ENCODE measurements around the gene GORASP1. TPM values are rescaled to one million over a fixed set of nuclear protein-coding genes. Genes with fewer than 3 reads are reported as not detected.

Gene GORASP1
- total RNA-seq, 2 donors from 2014 or later = 47.4 to 48.9 TPM

GRCh38 chr3:39075910-39076309 is 31.5 kb downstream of the GORASP1 start:
- no peaks in the 10 kb centered on the region for H3K27me3 ChIP-seq (ENCODE audit: control insufficient read depth, insufficient read depth, low read length, poor library complexity, severe bottlenecking)
- H3K4me1 ChIP-seq (ENCODE audit: control insufficient read depth, insufficient read depth, low read length) = peaks cover 14% of the 10 kb centered on the region
- Mint-ChIP-seq H3K27me3 (ENCODE audit: insufficient read depth) (no peaks in the 10 kb centered on the region), H3K4me3 (no peak overlapping the region), H3K4me1 (peaks cover 14% of the 10 kb centered on the region), H3K9me3 (no peaks in the 10 kb centered on the region), H3K36me3 (ENCODE audit: low read depth) (peaks cover 43% of the 10 kb centered on the region), H3K27ac (no peak overlapping the region)
- no peak for DNase-seq
- TF ChIP-seq CTCF (conservative IDR thresholded peaks at IDR 0.05) = no peak
- 92 to 95% methylated on average over 6 to 10 of the region's 10 CpGs for WGBS, 2 experiments (ENCODE audit: insufficient coverage in 1 of 2, insufficient read length in 1 of 2)
- peaks cover 8% of the 10 kb centered on the region for H3K9me3 ChIP-seq (ENCODE audit: control insufficient read depth, low read length)
- peaks cover 65% of the 10 kb centered on the region for H3K36me3 ChIP-seq (ENCODE audit: control insufficient read depth, insufficient read depth, low read length)
- H3K27ac ChIP-seq (ENCODE audit: low read depth, low read length) = no peak overlapping the region
- H3K4me3 ChIP-seq (ENCODE audit: low read length) = no peak overlapping the region
- H3K9ac ChIP-seq (ENCODE audit: extremely low read depth, low read length, poor library complexity, severe bottlenecking) = no peak overlapping the region

GRCh38 chr3:39068556-39068955 is 38.9 kb downstream of the GORASP1 start:
- no peak overlapping the region for H3K4me3 Mint-ChIP-seq
- no peaks in the 10 kb centered on the region for H3K9me3 Mint-ChIP-seq
- peaks cover 18% of the 10 kb centered on the region for H3K4me1 Mint-ChIP-seq
- H3K27ac ChIP-seq (ENCODE audit: low read depth, low read length) = no peak overlapping the region
- H3K9ac ChIP-seq (ENCODE audit: extremely low read depth, low read length, poor library complexity, severe bottlenecking) = no peak overlapping the region
- no peaks in the 10 kb centered on the region for H3K27me3 Mint-ChIP-seq (ENCODE audit: insufficient read depth)
- H3K36me3 ChIP-seq (ENCODE audit: control insufficient read depth, insufficient read depth, low read length) = peaks cover 39% of the 10 kb centered on the region
- WGBS, 2 experiments (ENCODE audit: insufficient coverage in 1 of 2, insufficient read length in 1 of 2) = 90 to 98% methylated on average over 1 to 3 of the region's 3 CpGs
- H3K9me3 ChIP-seq (ENCODE audit: control insufficient read depth, low read length) = no peaks in the 10 kb centered on the region
- TF ChIP-seq CTCF (conservative IDR thresholded peaks at IDR 0.05) = no peak
- no peak for DNase-seq
- H3K27ac Mint-ChIP-seq = no peak overlapping the region
- peaks cover 32% of the 10 kb centered on the region for H3K36me3 Mint-ChIP-seq (ENCODE audit: low read depth)
- peaks cover 8% of the 10 kb centered on the region for H3K4me1 ChIP-seq (ENCODE audit: control insufficient read depth, insufficient read depth, low read length)
- H3K4me3 ChIP-seq (ENCODE audit: low read length) = no peak overlapping the region
- no peaks in the 10 kb centered on the region for H3K27me3 ChIP-seq (ENCODE audit: control insufficient read depth, insufficient read depth, low read length, poor library complexity, severe bottlenecking)

GRCh38 chr3:39067286-39067685 is 40.1 kb downstream of the GORASP1 start:
- Histone ChIP-seq H3K27ac (ENCODE audit: low read depth, low read length) (no peak overlapping the region), H3K27me3 (ENCODE audit: control insufficient read depth, insufficient read depth, low read length, poor library complexity, severe bottlenecking) (no peaks in the 10 kb centered on the region), H3K4me1 (ENCODE audit: control insufficient read depth, insufficient read depth, low read length) (no peaks in the 10 kb centered on the region), H3K9me3 (ENCODE audit: control insufficient read depth, low read length) (no peaks in the 10 kb centered on the region), H3K4me3 (ENCODE audit: low read length) (no peak overlapping the region), H3K36me3 (ENCODE audit: control insufficient read depth, insufficient read depth, low read length) (peaks cover 37% of the 10 kb centered on the region), H3K9ac (ENCODE audit: extremely low read depth, low read length, poor library complexity, severe bottlenecking) (no peak overlapping the region)
- Mint-ChIP-seq H3K27ac (no peak overlapping the region), H3K4me3 (no peak overlapping the region), H3K9me3 (no peaks in the 10 kb centered on the region), H3K4me1 (peaks cover 9% of the 10 kb centered on the region), H3K36me3 (ENCODE audit: low read depth) (peaks cover 32% of the 10 kb centered on the region), H3K27me3 (ENCODE audit: insufficient read depth) (no peaks in the 10 kb centered on the region)
- TF ChIP-seq CTCF (conservative IDR thresholded peaks at IDR 0.05) = no peak
- DNase-seq = no peak
- 83 to 89% methylated on average over 1 of the region's 1 CpG for WGBS, 2 experiments (ENCODE audit: insufficient coverage in 1 of 2, insufficient read length in 1 of 2)
